ENCODE measurements around the gene CSK. TPM values are rescaled to one million over a fixed set of nuclear protein-coding genes. Genes with fewer than 3 reads are reported as not detected.

Gene CSK
- total RNA-seq, 1 donor from 2014 or later = 83.8 TPM

DNA sequence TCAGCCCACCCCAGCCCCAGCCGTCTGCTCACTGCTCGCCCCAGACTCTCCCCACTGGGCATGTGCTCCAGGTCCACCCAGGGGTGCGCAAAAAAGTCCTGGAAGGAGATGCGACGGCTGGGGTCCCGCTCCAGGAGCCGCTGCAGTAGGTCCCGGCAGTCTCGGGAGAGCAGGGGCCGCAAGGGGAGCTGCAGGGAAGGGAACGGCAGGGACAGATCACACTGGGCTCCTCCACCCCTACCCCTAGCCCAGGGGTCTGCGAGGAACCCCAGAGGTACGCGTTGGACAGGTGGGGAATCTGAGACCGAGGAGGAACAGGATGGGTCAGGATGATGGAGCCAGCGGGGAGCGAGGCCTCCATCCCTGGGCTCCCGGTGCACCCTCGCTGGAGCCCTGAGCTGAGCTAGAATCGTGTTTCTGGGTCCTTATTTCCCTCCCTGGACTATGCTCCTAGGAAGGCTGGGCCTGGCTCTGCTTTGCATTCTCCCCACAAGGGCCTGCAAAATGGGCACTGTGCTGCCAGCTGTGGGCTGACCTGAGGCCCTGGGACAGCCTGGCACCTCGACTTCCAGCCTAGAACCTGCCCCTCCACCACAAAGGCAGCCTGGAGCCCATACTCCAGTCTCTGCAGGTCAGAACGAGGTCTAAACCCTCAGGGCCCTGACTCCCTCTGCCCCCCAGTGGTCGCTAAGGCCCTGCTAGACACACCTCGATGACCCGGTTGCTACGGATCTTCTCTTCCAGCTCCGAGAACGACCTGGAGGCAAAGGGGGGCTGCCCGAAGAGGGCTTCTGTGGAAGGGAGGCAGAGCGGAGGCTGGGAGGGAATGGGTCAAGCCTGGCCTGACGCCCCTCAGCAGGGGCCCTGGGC is 57.9 kb downstream of the CSK start:
- H3K27ac ChIP-seq = no peak overlapping the region
- no peaks in the 10 kb centered on the region for H3K27me3 ChIP-seq (ENCODE audit: low read depth)
- TF ChIP-seq, protein P1, sequence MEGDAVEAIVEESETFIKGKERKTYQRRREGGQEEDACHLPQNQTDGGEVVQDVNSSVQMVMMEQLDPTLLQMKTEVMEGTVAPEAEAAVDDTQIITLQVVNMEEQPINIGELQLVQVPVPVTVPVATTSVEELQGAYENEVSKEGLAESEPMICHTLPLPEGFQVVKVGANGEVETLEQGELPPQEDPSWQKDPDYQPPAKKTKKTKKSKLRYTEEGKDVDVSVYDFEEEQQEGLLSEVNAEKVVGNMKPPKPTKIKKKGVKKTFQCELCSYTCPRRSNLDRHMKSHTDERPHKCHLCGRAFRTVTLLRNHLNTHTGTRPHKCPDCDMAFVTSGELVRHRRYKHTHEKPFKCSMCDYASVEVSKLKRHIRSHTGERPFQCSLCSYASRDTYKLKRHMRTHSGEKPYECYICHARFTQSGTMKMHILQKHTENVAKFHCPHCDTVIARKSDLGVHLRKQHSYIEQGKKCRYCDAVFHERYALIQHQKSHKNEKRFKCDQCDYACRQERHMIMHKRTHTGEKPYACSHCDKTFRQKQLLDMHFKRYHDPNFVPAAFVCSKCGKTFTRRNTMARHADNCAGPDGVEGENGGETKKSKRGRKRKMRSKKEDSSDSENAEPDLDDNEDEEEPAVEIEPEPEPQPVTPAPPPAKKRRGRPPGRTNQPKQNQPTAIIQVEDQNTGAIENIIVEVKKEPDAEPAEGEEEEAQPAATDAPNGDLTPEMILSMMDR (IDR thresholded peaks at IDR 0.05) = no peak
- no peak for DNase-seq
- no peak overlapping the region for H3K4me3 ChIP-seq
- H3K9me3 ChIP-seq = no peaks in the 10 kb centered on the region
- H3K36me3 ChIP-seq = peaks cover 42% of the 10 kb centered on the region
- peaks cover 18% of the 10 kb centered on the region for H3K4me1 ChIP-seq
- intact Hi-C loops (cut with DNase I) = no loop called here
- ATAC-seq = no peak

DNA sequence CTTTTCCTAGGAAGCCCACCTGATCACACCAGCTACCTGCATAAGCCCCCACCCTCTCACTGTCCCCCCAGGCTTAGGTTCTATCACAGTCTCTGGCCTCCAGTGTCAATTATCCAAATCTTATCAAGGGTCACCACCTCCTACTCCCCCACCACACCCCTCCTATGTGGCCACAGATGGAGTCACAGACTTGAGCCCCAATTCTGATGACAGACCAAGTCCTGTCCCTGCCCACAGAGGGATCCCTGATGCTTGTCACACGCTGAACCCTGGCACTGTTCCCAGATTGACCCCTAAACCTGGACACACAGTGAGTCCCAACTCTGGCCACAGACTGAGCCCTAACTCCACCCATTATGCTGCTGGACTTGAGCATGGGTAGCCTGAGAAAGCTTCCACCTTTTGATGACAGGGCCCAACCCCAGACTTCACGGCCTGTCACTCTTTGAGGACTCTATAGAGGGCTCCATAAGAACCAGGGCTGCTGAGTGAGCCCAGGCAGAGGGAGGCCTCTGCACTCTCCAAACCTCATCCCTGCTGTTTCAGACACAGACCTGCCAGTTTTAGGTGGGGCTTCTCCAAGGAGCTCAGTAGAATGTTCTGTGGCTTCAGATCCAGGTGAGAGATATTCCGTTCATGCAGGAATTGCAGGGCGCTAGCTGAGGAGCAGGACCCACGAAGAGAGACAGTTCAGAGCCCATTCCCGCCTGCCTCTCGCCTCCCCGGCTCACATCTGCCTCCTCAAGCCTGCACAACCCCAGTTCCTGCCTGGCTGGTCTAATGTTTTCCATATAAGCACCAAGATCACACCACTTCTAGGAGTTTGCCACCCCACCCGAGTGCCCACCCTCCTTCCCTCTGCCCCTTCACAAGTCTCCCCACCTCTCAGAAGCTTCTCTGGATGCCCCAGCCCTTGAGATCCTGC is 59.2 kb downstream of the CSK start:
- Histone ChIP-seq H3K36me3 (peaks cover 51% of the 10 kb centered on the region), H3K27me3 (ENCODE audit: low read depth) (no peaks in the 10 kb centered on the region), H3K27ac (no peak overlapping the region), H3K9me3 (no peaks in the 10 kb centered on the region), H3K4me1 (peaks cover 18% of the 10 kb centered on the region), H3K4me3 (no peak overlapping the region)
- DNase-seq (no peak), ATAC-seq (no peak)
- intact Hi-C loops (cut with DNase I) = no loop called here
- TF ChIP-seq, protein P1 (IDR thresholded peaks at IDR 0.05) = no peak

DNA sequence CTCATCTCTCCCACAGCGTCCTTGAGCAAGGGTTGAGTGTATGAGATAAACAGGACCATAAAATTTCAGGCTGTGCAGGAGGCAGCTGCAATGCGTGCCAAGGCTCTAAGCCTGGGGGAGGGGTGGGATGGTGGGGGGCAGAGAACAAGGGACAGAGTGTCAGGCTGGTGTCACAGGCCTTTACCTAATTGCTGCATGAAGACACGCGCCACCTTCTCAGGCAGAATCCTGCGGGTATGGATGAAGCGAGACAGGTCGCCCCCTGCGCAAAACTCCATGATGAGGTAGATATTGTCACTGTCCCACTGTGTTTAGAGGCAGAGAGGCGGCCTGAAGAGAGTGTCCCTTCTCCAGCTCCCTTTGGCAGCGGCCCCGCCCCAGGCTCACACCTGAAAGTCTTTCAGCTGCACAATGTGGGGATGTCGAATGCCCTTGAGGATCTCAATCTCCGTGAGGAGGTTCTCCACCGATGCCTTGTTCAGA is 60.1 kb downstream of the CSK start:
- no peak for DNase-seq
- ATAC-seq = no peak
- H3K36me3 ChIP-seq = peaks cover 51% of the 10 kb centered on the region
- H3K4me1 ChIP-seq = peaks cover 18% of the 10 kb centered on the region
- no peaks in the 10 kb centered on the region for H3K9me3 ChIP-seq
- intact Hi-C loops (cut with DNase I) = no loop called here
- H3K4me3 ChIP-seq = peak overlapping the region; percentile 99
- no peaks in the 10 kb centered on the region for H3K27me3 ChIP-seq (ENCODE audit: low read depth)
- peak overlapping the region; percentile 86 for H3K27ac ChIP-seq
- TF ChIP-seq, protein P1 (IDR thresholded peaks at IDR 0.05) = no peak

DNA sequence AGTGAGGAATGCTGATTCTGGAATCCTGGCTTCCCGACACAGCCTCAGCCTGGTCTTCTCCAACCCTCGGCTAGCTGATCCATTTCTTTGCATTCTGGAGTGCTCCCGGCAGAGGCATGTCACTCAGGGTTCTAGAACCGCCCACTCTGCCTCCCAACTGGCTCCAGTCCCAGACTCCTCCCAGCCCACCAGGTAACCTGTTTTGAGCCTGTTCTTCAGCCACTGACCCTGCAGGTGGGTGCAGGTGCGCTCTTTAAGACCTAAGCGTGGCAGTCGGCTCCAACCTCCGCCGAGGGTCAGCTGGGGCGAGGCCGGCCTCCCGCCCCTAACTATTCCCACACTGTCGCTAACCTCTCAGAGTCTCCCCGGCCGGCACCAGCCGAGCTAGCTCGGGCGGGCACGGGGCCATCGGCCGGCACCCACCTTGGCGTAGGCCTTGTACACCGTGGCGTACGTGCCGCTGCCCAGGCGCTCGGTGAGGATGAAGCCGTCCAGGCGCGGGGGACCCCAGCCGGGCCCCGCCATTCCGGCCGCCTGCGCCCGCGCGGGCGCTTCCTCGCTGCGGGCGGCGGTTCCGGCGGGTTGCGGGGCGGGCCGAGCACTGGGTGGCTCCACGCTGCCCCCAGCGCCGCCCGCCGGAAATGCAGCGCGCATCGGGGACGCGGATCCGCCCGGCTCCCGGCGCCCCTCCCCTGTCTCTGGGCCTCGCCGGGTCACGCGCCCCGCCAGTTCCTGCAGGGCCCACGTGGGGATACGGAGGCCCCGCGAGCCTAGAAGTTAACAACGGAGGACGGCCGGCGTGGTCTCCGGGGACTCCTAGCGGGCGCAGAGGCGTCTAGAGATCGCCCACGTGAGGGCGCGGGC is 60.9 kb downstream of the CSK start, which contains the start of gene ULK3:
Gene ULK3, minus strand, starts transcription at position 576 of the 864 bp plus-strand sequence. Its CDS starts 51 bp downstream, at position 525.
- intact Hi-C loops (cut with DNase I) = no loop called here
- Histone ChIP-seq H3K36me3 (peaks cover 55% of the 10 kb centered on the region), H3K27me3 (ENCODE audit: low read depth) (no peaks in the 10 kb centered on the region)

More for the DNA sequence above, 60.9 kb downstream of the CSK start, which contains the start of gene ULK3:
- TF ChIP-seq, protein P1 (IDR thresholded peaks at IDR 0.05) = peak; percentile 60
- Histone ChIP-seq H3K27ac (peak within 1 kb of the TSS; percentile 86), H3K4me3 (peak within 1 kb of the TSS; percentile 99), H3K9me3 (no peaks in the 10 kb centered on the region), H3K4me1 (peaks cover 18% of the 10 kb centered on the region)
- ATAC-seq = peak; percentile 96
- DNase-seq = peak; percentile 94
